NB4 (cell line): Measurements from ENCODE around the gene EFCAB10.

Source experiments
- MYC ChIP-seq: IDR thresholded peaks from 2 replicates; pipeline ENCODE4 v1.6.1; 2011; ENCODE audit warnings: low read depth, low read length
- POLR2A ChIP-seq: IDR thresholded peaks from 2 replicates; pipeline ENCODE4 v1.6.1; 2011; ENCODE audit warnings: mild to moderate bottlenecking; ENCODE audit not compliant: insufficient read length; ENCODE audit errors: extremely low read depth
- TF ChIP-seq, protein P1 (sequence below): IDR thresholded peaks from one replicate; pipeline ENCODE4 v1.5.1; 2012; ENCODE audit warnings: low read depth, low read length
- TF ChIP-seq, protein P2 (sequence below): IDR thresholded peaks from 2 replicates; pipeline ENCODE4 v1.6.1; 2011; ENCODE audit warnings: low read depth, low read length

GRCh38 chr7:105567024-105567423, 14.3 kb downstream of the EFCAB10 start:
- TF ChIP-seq, protein P1, sequence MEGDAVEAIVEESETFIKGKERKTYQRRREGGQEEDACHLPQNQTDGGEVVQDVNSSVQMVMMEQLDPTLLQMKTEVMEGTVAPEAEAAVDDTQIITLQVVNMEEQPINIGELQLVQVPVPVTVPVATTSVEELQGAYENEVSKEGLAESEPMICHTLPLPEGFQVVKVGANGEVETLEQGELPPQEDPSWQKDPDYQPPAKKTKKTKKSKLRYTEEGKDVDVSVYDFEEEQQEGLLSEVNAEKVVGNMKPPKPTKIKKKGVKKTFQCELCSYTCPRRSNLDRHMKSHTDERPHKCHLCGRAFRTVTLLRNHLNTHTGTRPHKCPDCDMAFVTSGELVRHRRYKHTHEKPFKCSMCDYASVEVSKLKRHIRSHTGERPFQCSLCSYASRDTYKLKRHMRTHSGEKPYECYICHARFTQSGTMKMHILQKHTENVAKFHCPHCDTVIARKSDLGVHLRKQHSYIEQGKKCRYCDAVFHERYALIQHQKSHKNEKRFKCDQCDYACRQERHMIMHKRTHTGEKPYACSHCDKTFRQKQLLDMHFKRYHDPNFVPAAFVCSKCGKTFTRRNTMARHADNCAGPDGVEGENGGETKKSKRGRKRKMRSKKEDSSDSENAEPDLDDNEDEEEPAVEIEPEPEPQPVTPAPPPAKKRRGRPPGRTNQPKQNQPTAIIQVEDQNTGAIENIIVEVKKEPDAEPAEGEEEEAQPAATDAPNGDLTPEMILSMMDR: no peak
- TF ChIP-seq POLR2A (no peak), MYC (no peak)
- TF ChIP-seq, protein P2, sequence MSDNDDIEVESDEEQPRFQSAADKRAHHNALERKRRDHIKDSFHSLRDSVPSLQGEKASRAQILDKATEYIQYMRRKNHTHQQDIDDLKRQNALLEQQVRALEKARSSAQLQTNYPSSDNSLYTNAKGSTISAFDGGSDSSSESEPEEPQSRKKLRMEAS: no peak
